ENCODE results near the gene MCC. TPM values are rescaled to one million over a fixed set of nuclear protein-coding genes. Genes with fewer than 3 reads are reported as not detected.

MCC gene
- total and polyA plus RNA-seq, 2 of the 4 experiments (the other 2 are of a cell fraction): 5.0 to 20.6 TPM

DNA sequence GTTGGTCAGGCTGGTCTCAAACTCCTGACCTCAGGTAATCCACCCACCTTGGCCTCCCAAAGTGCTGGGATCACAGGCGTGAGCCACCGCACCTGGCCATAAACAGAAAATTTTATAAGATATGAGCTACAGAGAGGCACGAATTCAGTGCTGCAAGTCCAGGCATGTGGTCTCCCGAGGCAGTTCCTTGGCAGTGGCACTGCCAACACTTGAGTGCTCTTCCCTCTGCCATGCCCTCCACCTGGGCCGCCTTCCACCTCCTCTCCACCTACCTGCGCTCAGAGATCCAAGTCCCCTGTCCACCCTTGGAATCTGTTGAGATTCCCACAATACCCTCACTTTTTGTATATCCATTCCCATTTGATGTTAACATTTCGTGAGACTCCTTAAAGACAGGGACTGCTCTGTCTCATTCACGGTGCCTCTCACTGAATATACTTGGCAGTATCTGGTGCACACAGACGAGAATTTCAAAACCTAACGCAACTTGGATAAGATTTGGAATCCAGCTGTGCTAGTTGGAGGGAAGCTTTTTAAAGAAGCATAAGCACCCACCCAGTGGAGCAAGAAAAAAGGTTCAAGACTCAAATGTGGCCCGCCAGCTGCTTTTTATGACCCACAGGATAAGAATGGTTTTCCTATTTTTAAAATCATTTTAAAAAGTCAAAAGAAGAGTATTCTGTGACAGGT, 443.3 kb downstream of the MCC start:
- Histone ChIP-seq H3K9me1 (ENCODE audit: insufficient read depth, low read length) (peaks cover 10% of the 10 kb centered on the region), H3K4ac (ENCODE audit: low read depth, low read length) (no peak overlapping the region), H2BK120ac (ENCODE audit: low read depth, low read length) (no peak overlapping the region), H2BK5ac (ENCODE audit: low read depth, low read length, poor library complexity, severe bottlenecking) (no peak overlapping the region), H4K91ac (ENCODE audit: insufficient read depth, low read depth, low read length) (no peak overlapping the region), H3K79me1 (ENCODE audit: low read depth in 1 of 2, low read length in 2 of 2) (peaks cover 0 to 2% of the 10 kb centered on the region in 2 experiments; a peak in 1 of 4 replicates), H3K4me2 (ENCODE audit: low read depth, low read length) (no peak overlapping the region), H3K18ac (ENCODE audit: low read depth, low read length) (no peak overlapping the region), H3K4me3 (ENCODE audit: insufficient read depth, low read depth, low read length) (no peak overlapping the region), H3K27me3 (ENCODE audit: control insufficient read depth, insufficient read depth, low read length) (no peaks in the 10 kb centered on the region), H3K14ac (replicated peaks; ENCODE audit: low read depth, low read length) (no peak overlapping the region), H2AK9ac (replicated peaks; ENCODE audit: low read depth, low read length, poor library complexity) (no peak overlapping the region), H3K36me3 (ENCODE audit: control insufficient read depth, insufficient read depth, low read length) (peaks cover 50% of the 10 kb centered on the region), H2AK5ac (ENCODE audit: low read depth, low read length) (no peak overlapping the region), H2AFZ (replicated peaks; ENCODE audit: low read length, poor library complexity) (no peak overlapping the region), H2BK20ac (ENCODE audit: low read depth, low read length) (no peak overlapping the region), H2BK15ac (ENCODE audit: low read depth, low read length) (no peak overlapping the region), H3K56ac (ENCODE audit: extremely low read depth, insufficient read depth, low read length) (no peak overlapping the region), H3K23ac (ENCODE audit: low read depth, low read length) (no peak overlapping the region), H3K4me1 (ENCODE audit: control insufficient read depth, insufficient read depth, low read length) (peaks cover 13% of the 10 kb centered on the region), H3K9ac (ENCODE audit: low read depth, low read length) (no peak overlapping the region), H4K5ac (ENCODE audit: low read depth, low read length) (no peak overlapping the region), H3K9me3 (ENCODE audit: control insufficient read depth, insufficient read depth, low read length) (no peaks in the 10 kb centered on the region), H4K8ac (ENCODE audit: low read depth in 2 of 2, low read length in 2 of 2) (no peak overlapping the region), H4K20me1 (ENCODE audit: insufficient read depth, low read length) (no peaks in the 10 kb centered on the region), H3K27ac (ENCODE audit: insufficient read depth, low read length) (no peak overlapping the region)
- DNase-seq (no peak), ATAC-seq (ENCODE audit: low read depth) (no peak)
- dilution Hi-C loops (cut with HindIII; ENCODE audit: low sequenced_read_pairs, unreplicated experiment) (no loop called here), in situ Hi-C loops (cut with MboI; ENCODE audit: low sequenced_read_pairs) (no loop called here), intact Hi-C loops (cut with micrococcal nuclease) (no loop called here)
- ChIA-PET POLR2A (ENCODE audit: unreplicated experiment) (no interaction called here), CTCF (interaction anchor here (1.0 kb wide), 1 partner anchor 49 kb away, joined by 3 read pairs; no protein-coding TSS in a partner anchor)
- BruUV-seq (replicated peaks): TSS peak; percentile 16
- no peak for TF ChIP-seq MXI1 (IDR thresholded peaks at IDR 0.05; ENCODE audit: borderline replicate concordance, low read depth, low read length)
- no peak for TF ChIP-seq MAZ (IDR thresholded peaks at IDR 0.05; ENCODE audit: borderline replicate concordance, low read depth, low read length)
- TF ChIP-seq FOS (IDR thresholded peaks at IDR 0.05; ENCODE audit: low read depth, low read length): no peak
- TF ChIP-seq, protein P1, sequence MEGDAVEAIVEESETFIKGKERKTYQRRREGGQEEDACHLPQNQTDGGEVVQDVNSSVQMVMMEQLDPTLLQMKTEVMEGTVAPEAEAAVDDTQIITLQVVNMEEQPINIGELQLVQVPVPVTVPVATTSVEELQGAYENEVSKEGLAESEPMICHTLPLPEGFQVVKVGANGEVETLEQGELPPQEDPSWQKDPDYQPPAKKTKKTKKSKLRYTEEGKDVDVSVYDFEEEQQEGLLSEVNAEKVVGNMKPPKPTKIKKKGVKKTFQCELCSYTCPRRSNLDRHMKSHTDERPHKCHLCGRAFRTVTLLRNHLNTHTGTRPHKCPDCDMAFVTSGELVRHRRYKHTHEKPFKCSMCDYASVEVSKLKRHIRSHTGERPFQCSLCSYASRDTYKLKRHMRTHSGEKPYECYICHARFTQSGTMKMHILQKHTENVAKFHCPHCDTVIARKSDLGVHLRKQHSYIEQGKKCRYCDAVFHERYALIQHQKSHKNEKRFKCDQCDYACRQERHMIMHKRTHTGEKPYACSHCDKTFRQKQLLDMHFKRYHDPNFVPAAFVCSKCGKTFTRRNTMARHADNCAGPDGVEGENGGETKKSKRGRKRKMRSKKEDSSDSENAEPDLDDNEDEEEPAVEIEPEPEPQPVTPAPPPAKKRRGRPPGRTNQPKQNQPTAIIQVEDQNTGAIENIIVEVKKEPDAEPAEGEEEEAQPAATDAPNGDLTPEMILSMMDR (conservative IDR thresholded peaks at IDR 0.05; ENCODE audit: low read depth, low read length): no peak
- no peak for TF ChIP-seq RCOR1 (IDR thresholded peaks at IDR 0.05; ENCODE audit: insufficient replicate concordance, low read length)
- 80% methylated on average over 3 of the region's 11 CpGs; no CpG with 5 or more reads in 1 of the 2 experiments for WGBS, 2 experiments (ENCODE audit: extremely low coverage in 2 of 2, insufficient read length in 1 of 2)
